HG03575 (cell line): ENCODE results near the gene IRS1.

Experiments used
- ATAC-seq: cut with Tn5 transposase; IDR thresholded peaks from one replicate; pipeline ENCODE4 v1.9.1; 2021; ENCODE audit not compliant: unreplicated experiment, insufficient number of reproducible peaks, low FRiP score; ENCODE audit errors: extremely low read depth

IRS1 gene

GRCh38 chr2:226707499-226707898 lies 92.1 kb downstream of the IRS1 start:
- no peak for ATAC-seq

DNA sequence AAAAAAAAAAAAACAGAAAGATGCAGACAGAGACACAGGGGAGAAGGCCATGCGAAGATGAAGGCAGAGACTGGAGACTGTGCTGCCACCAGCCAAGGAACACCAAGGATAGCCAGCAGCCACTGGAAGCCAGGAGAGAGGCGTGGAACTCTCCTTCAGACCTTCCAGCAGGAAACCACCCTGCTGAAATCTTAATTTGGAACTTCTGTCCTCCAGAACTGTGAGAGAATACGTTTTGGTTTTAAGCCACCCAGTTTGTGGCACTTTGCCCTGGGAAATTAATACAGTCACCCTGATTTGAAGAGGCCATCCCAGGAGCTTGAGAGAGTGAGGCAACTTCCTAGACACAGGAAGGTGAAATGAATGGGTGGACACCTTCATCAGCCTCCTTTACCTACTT lies 93.7 kb downstream of the IRS1 start:
- ATAC-seq = no peak

DNA sequence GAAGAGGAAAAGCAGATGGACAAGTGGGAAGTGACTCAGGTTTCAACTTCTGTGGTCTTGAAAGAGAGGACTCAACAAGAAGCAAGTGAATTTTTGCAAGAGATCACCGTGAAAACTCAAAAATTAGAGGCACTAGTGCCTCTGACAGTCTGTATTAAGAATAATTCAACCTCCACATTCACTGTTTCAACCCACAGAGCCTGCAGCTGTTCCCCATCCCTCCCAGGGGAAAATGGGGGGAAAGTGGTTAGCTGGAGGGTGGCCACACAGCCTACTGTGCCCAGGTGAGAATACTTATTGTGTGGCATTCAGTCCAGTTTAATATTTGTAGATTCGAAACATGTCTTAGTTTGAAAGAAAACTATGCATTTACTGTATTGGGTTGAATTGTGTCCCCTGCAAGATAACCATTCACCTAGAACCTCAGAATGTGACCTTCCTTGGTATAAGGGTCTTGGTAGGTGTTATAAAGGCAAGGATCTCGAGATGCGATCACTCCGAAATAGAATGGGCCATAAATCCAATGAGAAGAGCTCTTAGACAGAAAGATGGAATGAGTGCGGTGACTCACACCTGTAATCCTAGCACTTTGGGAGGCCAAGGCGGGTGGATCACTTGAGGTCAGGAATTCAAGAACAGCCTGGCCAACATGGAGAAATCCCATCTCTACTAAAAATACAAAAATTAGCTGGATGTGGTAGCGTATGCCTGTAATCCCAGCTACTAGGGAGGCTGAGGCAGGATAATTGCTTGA lies 94.3 kb downstream of the IRS1 start:
- ATAC-seq = no peak

DNA sequence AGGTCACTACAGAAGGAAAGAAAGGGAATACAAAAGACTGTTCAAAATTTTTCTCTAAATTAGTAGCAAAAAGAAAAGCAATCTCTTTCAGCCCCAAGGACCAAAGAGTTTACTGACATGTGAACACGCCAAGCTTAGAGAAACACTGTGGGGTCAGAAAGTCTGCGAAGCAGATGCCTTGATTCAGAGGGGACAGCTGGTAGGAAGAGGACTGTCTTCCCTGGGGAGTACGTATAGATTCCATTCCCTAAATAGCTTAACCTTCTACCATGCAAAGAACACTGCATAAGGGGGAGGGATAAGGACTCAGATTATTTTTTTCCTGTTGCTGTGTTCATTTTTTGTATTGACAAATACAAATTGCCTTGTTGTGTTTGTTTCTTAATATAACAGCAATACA lies 96.1 kb downstream of the IRS1 start:
- ATAC-seq = no peak

GRCh38 chr2:226702376-226702775 lies 97.2 kb downstream of the IRS1 start:
- no peak for ATAC-seq

DNA sequence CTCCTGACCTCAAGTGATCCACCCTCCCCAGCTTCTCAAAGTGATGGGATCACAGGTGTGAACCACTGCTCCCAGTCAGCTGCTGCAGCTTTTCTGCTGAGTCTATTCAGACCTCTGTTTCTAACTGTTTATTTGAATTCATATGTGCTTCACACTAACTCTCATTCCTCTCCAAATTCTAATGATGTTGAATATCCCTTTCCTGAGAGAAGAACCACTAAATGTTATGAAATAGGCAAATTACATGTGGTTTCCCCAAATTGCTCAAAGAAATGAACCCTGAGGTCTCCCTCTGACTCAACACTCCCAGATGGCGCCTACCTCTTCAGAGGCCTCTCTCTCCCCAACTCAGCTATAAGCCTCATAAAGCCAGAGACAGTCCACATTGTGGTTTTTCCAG lies 98.6 kb downstream of the IRS1 start:
- no peak for ATAC-seq

DNA sequence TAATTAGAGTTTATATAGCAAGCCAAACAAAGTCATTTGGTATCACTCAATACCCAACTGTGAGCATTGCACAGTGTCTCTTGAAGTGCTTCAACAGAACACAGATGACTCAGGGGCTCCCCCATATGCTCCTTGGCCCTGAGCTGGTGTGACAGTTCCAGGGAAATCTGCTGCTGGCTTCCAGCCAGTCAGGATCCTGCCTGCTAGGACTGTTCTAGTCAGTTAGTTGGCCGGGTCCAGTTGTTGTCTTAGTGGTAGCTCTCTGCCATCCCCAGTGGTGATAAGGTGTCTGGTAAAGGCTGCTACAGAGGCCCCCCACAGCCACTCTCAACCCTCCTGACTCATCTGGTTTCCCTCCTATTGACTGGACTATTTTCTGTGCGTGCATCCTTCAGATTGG lies 100.3 kb downstream of the IRS1 start:
- no peak for ATAC-seq

DNA sequence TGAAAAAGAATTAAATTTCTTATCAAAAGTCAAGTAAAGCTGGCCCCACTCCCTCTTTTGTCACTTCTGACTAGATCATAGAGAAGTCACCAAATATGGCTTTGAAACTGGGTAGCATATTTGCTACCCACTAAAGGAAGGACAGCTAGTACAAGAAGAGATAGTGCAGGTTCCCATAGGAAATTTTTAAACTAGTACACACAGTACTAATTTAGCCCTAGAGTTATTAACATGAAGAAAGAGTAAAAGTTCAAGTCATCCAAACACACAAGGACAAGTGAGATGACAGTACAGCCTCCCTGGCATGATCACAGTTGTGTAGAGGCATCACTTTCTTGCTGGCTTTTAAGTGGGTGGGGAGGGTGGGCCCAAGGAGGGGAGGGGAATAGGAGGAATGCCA lies 100.9 kb downstream of the IRS1 start:
- ATAC-seq = no peak

GRCh38 chr2:226694586-226695284 lies 104.9 kb downstream of the IRS1 start:
- no peak for ATAC-seq

DNA sequence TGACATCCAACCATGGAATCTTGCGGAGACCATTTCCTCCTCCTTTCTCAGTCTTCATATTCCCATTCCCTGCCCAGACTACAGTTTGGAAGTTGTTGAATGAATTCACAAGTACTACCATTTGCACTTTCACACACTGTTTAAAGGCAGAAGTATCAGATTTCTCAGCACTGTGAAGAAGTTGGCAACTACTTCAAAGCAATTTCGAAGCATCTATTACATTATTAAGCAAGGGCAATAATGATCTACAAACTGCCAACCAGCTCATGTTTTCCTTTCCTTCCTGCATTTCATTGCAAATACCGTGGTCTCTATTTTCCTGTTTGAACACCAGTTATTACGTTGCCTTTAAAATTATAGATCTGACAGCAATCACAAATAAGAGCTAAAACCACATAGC lies 105.5 kb downstream of the IRS1 start:
- ATAC-seq = no peak

DNA sequence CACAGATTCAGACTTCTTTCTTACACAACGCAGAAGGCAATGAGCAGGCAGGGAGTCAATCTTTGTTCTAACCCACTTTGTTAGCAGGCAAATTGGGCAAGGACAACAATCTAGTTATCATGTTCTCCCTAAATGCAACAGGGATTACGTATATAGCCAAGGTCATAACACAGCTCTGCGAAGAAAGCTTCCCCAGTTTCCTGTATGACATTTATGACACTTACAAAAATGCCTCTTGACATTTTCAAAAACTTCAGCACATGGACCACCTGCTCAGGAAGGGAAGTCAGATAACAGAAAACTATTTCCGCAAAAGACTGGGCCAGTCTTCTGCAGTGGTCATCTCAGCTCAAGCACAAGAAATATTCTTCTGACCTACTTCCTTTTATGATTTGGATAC lies 106.1 kb downstream of the IRS1 start:
- no peak for ATAC-seq

- ATAC-seq = no peak
Observed at GRCh38 chr2:226692521-226693126, 107.0 kb downstream of the IRS1 start.

DNA sequence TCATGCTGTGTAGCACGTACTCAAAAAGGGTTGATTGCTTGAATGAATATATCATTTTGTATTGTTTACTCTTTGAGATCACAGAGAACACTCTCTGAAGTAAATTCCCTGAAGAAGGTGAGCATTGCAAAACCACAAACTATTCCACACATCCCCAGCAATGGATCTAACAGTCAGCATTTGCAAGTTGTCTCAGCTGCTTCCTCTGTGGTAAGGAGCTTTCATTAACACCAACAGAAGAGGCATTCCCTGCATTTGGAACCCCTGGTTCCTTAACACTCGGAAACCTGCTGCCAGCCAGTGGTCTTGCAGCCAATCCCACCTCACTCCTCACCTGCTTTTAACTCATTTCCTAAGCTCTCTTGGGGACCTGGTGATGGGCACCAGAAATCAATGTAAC lies 108.4 kb downstream of the IRS1 start:
- ATAC-seq = no peak

GRCh38 chr2:226690461-226691024 lies 109.1 kb downstream of the IRS1 start:
- ATAC-seq = no peak

- ATAC-seq = no peak
Observed at GRCh38 chr2:226687641-226688253, 111.9 kb downstream of the IRS1 start.

DNA sequence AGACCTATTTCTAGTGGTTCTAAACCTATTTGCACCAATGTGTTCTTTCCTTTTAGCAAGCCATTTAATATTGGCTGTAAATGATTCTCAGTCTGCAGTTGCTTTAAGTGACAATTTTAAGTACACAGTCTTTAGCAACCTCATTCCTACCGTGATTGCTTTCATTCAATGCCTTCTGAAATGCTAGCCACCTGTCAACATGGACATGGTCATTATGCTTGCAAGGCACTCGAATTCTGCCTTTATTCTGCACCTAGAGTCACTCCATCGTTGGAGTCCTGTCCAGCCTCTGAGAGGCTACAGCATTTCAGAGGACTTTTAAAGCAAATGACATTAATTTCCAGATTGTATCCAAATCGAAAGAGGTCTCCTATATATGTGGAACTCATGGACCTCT lies 115.1 kb downstream of the IRS1 start:
- no peak for ATAC-seq

- ATAC-seq = no peak
Observed at GRCh38 chr2:226683944-226684562, 115.6 kb downstream of the IRS1 start.

GRCh38 chr2:226683196-226683595 lies 116.4 kb downstream of the IRS1 start:
- no peak for ATAC-seq
